GM18858 (cell line): ENCODE results near the gene CDHR5.
"Not testable (repeated sequence)": the region's sequence is repeated elsewhere in the genome, so short reads cannot be mapped to it uniquely, and the experiment has no call there.

Source experiments
- ATAC-seq: cut with Tn5 transposase; IDR thresholded peaks from one replicate; pipeline ENCODE4 v1.9.1; 2021; ENCODE audit not compliant: unreplicated experiment

Gene CDHR5, protein sequence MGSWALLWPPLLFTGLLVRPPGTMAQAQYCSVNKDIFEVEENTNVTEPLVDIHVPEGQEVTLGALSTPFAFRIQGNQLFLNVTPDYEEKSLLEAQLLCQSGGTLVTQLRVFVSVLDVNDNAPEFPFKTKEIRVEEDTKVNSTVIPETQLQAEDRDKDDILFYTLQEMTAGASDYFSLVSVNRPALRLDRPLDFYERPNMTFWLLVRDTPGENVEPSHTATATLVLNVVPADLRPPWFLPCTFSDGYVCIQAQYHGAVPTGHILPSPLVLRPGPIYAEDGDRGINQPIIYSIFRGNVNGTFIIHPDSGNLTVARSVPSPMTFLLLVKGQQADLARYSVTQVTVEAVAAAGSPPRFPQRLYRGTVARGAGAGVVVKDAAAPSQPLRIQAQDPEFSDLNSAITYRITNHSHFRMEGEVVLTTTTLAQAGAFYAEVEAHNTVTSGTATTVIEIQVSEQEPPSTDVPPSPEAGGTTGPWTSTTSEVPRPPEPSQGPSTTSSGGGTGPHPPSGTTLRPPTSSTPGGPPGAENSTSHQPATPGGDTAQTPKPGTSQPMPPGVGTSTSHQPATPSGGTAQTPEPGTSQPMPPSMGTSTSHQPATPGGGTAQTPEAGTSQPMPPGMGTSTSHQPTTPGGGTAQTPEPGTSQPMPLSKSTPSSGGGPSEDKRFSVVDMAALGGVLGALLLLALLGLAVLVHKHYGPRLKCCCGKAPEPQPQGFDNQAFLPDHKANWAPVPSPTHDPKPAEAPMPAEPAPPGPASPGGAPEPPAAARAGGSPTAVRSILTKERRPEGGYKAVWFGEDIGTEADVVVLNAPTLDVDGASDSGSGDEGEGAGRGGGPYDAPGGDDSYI

DNA sequence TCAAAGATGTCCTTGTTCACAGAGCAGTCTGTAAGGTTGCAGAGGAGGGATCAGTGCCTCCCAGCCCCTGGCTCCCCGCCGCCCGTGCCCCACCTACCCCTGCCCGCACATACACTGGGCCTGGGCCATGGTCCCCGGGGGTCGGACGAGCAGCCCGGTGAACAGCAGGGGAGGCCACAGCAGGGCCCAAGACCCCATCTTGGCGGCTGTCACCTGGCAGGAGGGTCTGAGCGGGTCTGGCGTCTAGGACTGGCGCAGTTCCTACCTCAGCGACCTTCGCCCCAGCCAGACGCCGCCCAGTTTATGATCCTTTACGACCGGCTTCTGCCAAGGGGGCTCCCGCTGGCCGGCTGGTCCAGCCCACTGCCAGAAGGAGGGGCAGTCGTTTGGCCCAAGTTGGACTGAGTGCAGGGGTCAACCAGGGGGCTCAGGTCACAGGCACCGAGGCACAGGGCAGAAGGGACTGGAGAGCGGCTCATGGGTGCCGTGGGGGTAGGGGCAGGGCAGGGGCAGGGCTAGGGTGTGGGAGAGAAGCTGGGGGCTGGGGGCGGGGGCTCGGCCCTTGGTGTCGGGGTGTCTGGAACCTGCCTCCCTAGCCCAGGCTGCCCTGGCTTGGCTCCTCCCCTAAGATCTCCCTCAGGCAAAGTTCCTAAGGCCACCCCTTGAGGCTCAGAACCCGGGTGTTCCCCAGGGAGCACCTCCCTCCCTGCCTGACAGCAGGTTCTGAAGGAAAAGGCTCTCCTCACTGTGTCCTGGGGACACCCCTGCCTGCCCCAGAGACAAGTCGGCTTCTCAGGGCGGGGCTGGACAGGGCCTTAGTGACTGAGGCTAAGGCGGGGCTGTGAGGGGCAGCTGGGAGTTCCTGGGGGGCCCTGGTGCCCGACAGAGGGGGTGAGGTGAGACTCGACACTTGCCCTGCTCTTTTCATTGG is at the start of gene CDHR5:
Gene CDHR5 (minus strand): TSS at position 251 of the 931 bp plus-strand sequence. CDS start 53 bp downstream, at position 198.
- no peak for ATAC-seq

DNA sequence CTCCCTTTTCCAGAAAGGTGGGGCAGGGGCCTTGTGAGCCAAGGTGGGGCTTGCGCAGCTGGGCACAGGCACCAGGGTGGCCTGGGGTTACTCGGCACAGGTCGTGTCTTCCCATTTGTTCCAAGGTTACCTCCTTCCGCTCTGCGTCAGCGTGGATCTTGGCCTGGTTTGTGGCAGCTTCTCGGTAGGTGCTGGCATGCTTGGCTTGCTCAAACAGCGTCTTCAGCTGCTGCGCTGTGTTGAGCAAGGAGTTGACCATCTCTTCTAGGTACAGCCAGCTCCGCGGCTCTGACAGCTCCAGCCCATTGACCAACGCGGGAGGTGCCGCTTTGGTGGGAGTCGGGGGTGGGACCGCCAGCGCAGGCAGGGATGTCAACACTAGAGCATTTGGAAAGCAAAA is 49.7 kb upstream of the CDHR5 start:
- no peak for ATAC-seq

DNA sequence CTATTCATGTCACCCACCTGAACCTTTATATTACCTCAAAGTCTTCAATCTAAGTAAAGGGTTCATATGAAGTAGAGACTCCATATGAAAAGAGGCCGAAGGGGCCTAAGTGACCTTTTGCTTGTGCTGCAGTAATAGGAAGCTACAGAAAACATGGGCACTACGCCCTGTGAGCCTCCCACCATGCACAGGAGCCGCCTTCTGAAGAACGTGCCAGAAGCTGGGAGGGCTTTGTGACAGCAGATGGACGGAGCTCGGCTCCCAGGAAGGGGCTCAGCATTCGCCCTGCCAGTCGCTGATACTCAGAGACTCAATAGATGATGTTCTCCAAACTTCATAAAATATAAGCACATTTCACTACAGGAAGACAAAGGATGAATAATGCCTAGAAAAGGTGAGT is 49.1 kb upstream of the CDHR5 start:
- ATAC-seq: no peak

DNA sequence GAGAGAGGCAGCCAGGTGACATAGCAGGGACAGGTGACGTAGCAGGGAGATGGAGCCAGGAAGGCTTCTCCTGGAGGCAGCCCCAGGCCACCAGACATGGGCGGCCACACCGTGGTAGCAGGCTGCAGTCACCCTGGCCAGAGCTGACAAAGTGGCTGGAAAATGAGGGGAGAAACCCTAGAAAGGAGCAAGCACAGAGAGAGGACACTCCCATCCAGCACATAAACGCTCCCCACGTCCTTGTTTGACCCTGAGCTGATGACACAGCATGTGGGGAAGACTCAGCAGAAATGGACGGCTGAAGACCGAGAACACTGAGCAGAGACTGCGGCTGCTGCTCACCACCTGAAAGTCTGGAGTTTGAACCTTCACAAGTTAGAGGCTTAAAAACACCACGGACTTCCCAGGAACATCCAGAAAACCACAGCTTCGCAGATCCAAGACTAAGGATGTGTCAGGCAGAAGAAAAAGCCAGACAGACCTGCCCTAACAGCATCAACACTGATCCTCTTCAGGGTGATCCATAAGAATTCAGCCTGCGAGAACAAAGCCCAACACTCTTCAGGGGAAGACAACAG is 41.0 kb upstream of the CDHR5 start:
- ATAC-seq: no peak

DNA sequence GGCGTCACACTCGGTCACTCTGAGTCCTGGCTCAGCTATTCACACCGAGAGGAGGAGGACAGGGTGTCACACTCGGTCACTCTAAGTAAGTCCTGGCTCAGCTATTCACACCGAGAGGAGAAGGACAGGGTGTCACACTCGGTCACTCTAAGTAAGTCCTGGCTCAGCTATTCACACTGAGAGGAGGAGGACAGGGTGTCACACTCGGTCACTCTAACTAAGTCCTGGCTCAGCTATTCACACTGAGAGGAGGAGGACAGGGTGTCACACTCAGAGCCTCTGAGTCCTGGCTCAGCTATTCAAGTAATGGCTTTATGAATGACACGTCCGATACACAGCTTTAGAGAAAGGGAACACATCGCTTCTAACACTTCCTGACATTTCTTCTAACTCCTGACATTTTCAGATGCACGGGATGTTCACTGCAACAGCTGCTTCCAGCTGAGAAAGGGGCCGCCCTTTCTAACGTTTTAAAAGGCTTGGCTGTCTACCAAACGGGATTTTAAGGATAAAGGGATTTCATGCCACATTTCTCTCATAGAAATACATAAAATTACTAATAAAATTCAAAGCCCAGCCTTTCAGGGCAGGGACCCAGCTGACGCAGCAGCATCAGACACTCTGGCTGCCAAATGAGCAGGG is 40.4 kb upstream of the CDHR5 start:
- ATAC-seq: no peak

DNA sequence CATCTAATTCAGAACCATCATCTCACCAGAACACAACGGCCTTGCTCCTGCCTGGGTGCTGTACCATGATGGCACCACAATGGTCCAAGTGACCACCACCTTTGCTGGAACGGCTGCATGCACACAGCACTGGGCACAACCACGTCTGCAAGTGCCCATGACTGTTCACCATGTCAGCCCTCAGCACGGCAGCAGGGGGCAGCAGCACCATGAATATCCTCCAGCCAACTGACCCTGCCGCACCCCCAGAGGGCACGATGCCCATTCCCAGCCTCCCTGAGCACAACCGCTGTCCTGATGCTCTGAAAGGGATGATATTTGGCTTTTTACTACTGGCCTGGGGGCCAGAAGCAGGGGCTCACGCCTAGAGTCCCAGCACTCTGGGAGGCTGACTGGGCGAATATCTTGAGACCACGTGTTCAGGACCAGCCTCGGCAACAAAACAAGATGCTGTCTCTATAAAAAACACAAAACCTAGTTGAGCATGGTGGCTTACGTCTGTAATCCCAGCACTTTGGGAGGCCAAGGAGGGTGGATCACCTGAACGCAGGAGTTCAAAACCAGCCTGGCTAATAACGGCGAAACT is 38.0 kb upstream of the CDHR5 start:
- ATAC-seq: no peak

DNA sequence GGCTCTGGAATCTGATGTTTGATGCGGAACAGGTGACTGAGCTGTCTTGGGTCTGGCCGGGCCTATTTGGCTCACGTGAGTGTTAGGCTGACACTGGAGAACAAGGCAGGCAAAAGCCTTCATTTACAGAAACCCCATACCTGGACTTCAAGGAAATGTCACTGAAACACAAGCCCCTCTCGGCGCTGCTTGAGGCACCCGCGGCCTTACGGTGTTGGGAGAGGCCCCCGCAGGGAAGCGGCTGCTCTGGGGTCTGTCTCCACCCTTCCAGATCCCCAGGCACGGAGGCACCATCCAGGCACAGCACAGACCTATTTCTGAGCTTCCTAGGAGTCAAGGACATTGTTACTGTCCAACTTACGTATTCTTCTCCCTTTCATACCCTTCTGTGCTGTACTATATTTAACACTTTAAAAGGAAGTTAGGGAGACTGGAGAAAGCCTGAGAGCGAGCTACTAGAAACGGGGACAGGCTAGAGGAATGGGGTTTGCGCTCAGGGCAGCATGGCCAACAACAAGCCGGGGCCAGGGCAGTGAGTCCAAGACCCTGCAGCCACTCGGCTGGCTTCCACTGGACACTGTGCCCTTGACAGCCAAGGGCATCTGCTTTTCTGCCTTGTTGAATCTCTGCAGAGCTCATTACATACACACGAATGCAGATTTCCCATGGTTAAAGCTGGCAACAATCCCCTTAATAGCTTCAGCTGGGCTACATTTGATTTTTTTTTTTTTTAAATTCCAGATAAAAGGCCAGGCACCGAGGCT is 36.1 kb upstream of the CDHR5 start:
- no peak for ATAC-seq

DNA sequence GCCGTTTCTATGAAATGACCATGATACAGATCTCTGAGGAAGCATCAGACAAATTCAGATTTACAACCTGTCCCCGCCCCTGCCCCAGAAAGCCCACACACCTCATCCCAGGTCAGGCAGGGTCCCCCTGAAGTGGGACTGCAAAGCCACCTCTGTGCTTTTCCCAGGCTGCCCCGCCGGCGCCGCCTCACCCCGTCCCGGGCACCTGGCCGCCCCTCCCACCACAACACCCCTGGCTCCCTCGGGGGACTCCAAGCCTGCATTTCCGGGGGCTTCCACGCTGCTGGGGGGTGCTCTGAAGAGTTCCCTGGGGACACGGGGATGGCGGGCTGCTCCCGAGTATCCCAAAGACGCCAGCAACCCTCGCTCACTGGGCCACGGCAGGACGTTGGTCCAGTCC is 35.5 kb upstream of the CDHR5 start:
- ATAC-seq: no peak

DNA sequence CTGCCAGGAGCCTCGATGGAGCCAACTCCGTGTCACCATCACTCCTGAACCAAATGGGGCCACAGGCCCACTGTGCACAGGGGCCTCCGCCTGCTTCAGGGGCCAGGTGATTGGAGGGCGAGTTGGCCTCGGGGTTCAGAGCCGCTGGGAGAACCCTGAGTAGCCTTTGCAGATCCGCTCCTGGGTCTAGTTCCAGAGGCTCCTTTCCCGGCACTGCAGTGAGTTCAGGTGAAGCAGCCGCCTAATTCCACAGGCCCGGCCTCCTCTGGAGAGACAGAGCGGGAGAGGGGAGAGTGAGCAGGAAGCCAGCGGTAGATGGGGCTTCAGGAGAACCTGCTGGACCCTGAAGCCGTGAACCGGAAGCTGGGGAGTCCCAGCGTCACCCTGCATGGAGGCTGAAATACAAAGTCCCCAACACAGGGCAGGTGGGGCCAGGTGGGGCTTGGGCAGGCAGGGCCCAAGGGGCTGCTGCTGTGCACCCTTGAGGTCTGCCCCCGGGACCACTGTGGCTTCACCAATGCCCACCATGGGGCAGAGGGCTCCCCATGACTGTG is 34.9 kb upstream of the CDHR5 start:
- ATAC-seq: no peak

DNA sequence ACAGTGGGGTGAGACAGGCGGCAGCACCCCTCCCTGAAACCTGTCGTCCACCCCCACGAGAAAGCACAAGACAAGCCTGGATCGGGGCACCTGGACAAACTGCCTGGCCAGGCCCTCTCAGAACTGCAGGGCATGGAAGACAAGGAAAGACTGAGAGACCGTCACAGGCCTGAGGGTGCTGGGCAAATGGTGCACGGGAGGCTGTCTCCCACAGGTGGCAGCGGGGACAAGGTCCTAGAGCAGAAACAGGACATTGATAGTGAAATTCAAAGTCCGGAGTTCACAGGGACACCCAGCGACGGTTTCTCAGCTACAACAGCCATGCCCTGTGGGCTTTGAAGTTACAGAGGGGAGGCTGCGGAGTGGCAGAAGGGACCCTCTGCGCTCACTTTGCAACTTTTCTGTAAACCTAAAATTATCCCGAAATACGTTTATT is 33.0 kb upstream of the CDHR5 start:
- ATAC-seq: no peak

DNA sequence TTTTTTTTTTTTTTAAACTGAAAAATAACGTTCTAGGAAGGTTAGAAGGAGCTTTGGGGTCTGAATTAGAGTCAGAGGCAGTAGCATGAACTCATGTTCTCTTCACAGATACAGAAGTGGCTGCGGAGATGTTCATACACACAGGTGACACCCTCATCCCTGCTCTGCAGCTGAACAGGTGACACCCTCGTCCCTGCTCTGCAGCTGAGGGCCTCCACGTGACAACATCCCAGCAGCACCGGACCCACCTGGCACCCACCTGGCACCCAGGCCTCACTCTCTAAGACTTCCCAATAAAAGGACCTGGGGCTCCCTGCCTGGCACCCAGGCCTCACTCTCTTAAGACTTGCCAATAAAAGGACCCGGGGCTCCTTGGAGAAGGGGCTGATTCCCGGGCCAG is 32.1 kb upstream of the CDHR5 start:
- ATAC-seq: no peak

DNA sequence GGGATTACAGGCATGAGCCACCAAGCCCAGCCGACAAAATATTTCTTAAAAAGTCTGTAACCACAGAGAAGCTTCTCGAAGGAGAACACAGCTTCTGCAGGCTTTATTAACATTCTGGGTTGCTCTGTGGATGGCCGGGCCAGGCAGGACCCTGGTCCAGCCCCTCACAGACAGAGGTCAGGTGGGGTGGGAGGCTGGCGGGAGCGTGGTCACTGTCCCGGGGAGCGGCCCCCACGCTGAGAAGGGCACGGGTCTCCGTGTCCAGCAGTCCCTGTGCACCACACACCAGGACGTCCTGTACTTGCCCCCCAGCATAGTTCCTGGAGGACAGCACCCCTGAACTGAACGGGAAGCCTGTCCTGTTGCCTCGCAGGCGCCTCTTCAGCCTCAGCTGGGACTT is 31.7 kb upstream of the CDHR5 start:
- ATAC-seq: no peak

DNA sequence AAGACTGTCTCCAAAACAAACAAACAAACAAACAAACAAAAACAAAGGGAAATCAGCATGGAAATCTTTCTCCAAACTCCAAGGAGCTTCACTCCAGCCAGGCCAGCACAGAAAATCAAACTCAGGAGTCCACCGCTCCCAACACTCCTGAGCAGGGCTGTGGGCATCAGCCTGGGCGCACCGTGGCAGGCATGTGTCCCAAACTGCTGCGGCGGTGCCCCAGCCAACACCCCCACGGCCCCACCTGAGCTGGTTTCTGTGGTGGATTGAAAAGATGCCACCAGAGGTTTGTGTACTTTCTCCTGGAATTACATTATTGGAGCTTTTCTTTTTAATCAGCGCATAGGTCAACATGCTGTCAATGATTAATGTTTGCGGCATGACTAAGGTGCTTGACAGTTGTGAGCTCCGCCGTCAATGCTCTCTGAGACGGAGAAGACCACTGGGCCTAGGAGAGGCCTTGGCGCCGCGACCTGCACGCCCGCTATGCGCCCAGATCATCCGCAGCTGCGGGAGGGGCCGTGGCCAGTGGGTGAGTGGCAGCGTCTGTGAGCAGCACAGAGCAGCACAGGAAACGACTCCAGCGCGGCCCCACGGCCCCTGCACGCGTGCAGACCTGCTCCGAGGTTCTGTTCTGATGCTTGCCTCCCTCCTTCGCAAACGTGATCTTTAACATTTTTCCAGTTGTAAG is 30.4 kb upstream of the CDHR5 start:
- no peak for ATAC-seq

DNA sequence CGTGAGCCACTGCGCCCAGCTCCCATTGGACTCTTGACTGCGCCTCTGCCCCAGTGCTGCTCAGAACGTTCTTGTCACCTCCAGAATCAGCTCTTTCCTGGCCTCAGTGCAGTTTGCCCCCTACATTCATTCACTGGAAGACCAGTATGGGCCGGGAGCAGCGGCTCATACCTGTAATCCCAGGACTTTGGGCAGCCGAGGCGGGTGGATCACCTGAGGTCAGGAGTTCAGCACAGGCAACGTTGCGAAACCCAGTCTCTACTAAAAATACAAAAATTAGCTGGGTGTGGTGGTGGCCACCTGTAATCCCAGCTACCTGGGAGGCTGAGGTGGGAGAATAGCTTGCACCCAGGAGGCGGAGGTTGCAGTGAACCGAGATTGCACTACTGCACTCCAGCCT is 29.7 kb upstream of the CDHR5 start:
- ATAC-seq: not testable (repeated sequence)

DNA sequence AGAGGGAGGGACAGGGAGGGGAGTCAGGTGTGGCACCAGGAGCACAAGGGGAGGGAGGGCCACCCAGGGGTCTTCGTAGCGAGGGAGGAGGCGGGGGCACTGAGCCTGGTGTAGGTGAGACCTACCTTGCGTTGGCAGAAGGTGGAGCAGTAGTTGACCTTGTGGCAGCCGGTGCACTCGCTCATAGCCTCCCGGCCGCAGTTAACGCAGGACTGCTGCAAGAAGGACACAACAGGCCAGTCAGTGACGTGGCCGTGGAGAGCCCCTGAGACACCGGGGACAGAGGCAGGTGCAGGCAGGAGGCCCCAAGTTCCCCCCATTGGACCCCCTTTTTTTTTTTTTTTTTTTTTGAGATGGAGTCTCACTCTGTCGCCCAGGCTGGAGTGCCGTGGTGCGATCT is 29.1 kb upstream of the CDHR5 start:
- ATAC-seq: no peak

DNA sequence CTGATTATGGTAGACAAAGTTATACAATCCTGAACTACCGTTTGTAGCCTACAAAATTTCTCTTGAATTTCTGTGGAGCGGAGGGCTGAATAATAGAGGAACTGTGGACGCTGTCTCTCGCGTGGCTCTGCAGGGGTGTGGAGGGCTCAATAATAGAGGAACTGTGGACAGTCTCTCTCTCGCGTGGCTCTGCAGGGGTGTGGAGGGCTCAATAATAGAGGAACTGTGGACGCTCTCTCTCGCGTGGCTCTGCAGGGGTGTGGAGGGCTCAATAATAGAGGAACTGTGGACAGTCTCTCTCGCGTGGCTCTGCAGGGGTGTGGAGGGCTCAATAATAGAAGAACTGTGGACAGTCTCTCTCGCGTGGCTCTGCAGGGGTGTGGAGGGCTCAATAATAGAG is 28.4 kb upstream of the CDHR5 start:
- ATAC-seq: not testable (repeated sequence)

DNA sequence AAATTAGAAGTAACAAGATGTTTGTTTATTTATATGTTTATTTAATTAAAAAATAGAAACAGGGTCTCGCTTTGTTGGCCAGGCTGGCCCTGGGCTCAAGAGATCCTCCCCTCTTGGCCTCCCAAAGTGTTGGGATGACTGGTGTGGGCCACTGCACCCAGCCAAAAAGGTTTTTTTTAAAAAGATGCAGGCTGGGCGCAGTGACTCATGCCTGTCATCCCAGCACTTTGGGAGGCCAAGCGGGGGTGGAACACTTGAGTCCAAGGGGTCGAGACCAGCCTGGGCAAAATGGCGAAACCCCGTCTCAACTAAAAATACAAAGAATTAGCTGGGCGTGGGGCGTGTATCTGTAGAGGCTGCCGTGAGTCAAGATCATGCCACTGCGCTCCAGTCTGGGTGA is 25.7 kb upstream of the CDHR5 start:
- ATAC-seq: no peak

DNA sequence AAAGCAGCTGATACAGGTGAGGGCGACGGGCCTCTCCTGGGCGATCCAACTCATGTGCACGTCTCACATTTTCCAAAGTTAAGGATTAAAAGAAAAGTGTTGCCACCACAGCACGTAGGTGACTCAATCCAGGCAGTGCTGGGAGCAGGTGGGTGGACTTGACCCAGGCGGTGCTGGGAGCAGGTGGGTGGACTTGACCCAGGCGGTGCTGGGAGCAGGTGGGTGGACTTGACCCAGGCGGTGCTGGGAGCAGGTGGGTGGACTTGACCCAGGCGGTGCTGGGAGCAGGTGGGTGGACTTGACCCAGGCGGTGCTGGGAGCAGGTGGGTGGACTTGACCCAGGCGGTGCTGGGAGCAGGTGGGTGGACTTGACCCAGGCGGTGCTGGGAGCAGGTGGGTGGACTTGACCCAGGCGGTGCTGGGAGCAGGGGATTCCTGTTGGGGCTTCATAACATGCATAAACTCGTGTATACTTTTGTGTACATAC is 23.0 kb upstream of the CDHR5 start:
- ATAC-seq: not testable (repeated sequence)
